ENCODE results near the gene KRCC1.
"Not testable (repeated sequence)": the region's sequence is repeated elsewhere in the genome, so short reads cannot be mapped to it uniquely, and the experiment has no call there.

- not testable (repeated sequence) for TF ChIP-seq CTCF (IDR thresholded peaks at IDR 0.05; ENCODE audit: low read depth, low read length, poor library complexity, severe bottlenecking); EZH2phosphoT487 (IDR thresholded peaks at IDR 0.05; ENCODE audit: borderline replicate concordance, low read length)
Observed at GRCh38 chr2:88000474-88000873, 55.1 kb downstream of the KRCC1 start.
